PC-9 (cell line): ENCODE measurements around the gene XRCC4.

ENCODE experiments used
- EZH2 ChIP-seq: fragments of 200-600 bp; sonication (generic); IDR thresholded peaks from 2 replicates; pipeline ENCODE4 v1.8.0; 2017; ENCODE audit warnings: antibody characterized with exemption, low read depth
- TF ChIP-seq, protein P1 (sequence below): fragments of 200-600 bp; sonication (generic); conservative IDR thresholded peaks from 2 replicates; pipeline ENCODE4 v1.6.1; 2017; ENCODE audit warnings: mixed run types, antibody characterized with exemption, mild to moderate bottlenecking, moderate library complexity

DNA sequence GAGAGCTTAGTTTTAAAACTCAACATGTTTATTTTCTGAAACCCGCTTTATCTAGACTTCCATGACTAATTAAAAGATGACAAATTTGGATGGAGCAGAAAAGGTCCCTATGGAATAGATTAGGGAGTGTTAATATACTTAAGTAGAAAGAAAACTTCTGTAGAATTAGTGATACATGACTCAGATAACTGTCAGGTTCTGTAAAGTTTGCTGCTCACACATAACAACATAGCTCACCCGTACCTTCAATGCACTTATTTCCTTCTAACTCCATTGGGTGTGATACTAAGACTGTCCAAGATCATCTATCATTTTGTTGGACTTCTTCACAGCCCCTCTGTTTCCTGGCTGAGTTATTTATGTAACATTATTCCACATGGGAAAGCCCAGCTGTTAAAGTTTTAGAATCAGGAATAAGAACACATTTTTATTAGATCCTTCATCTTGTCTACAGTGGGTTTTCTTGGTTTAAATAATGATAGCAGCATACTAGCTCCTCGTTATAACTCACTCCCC lies 27.9 kb upstream of the XRCC4 start:
- TF ChIP-seq, protein P1, sequence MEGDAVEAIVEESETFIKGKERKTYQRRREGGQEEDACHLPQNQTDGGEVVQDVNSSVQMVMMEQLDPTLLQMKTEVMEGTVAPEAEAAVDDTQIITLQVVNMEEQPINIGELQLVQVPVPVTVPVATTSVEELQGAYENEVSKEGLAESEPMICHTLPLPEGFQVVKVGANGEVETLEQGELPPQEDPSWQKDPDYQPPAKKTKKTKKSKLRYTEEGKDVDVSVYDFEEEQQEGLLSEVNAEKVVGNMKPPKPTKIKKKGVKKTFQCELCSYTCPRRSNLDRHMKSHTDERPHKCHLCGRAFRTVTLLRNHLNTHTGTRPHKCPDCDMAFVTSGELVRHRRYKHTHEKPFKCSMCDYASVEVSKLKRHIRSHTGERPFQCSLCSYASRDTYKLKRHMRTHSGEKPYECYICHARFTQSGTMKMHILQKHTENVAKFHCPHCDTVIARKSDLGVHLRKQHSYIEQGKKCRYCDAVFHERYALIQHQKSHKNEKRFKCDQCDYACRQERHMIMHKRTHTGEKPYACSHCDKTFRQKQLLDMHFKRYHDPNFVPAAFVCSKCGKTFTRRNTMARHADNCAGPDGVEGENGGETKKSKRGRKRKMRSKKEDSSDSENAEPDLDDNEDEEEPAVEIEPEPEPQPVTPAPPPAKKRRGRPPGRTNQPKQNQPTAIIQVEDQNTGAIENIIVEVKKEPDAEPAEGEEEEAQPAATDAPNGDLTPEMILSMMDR = no peak
- TF ChIP-seq EZH2 = no peak
